ENCODE data around the gene MSI2. TPM values are rescaled to one million over a fixed set of nuclear protein-coding genes. Genes with fewer than 3 reads are reported as not detected.

The MSI2 gene
- total and polyA plus RNA-seq, 9 of the 15 experiments (the other 6 are each of a cell fraction or from before 2014, with no cell fraction given): 4.6 to 61.8 (median 42.4) TPM

- TF ChIP-seq FOXA3 (CRISPR knock-in tag; conservative IDR thresholded peaks at IDR 0.05 in 1 of 2, IDR thresholded peaks at IDR 0.05 in 1 of 2) (no peak), KAT2B (IDR thresholded peaks at IDR 0.05; ENCODE audit: low read depth, low read length) (no peak), ZBTB2 (IDR thresholded peaks at IDR 0.05) (no peak), POLR2A (conservative IDR thresholded peaks at IDR 0.05) (no peak), ZZZ3 (IDR thresholded peaks at IDR 0.05) (no peak)
Measured at GRCh38 chr17:57603546-57603945, 347.2 kb downstream of the MSI2 start (continued).

- peaks cover 0 to 4% of the 10 kb centered on the region in 2 experiments; a peak in 2 of 5 replicates for H3K4me1 ChIP-seq (replicated peaks in 1 of 2; ENCODE audit: control insufficient read depth in 2 of 2, insufficient read depth in 2 of 2, low read length in 2 of 2)
- 0 out of 2 replicates have a peak, but pooled peaks cover 3% of the 10 kb centered on the region for H4K20me1 ChIP-seq (replicated peaks; ENCODE audit: control insufficient read depth, insufficient read depth, low read length)
- intact Hi-C loops (cut with micrococcal nuclease): no loop called here
- ATAC-seq (no peak), DNase-seq (ENCODE audit: extremely low read depth in 1 of 4, low spot score in 3 of 4) (no peak), FAIRE-seq (no peak)
- WGBS (ENCODE audit: insufficient coverage, low coverage, missing lambda C conversion rate): 78% methylated on average over 5 of the region's 5 CpGs
- CTCF ChIA-PET (ENCODE audit: low intra/inter-chr PET ratio): no interaction called here
- no peaks in the 10 kb centered on the region for H3K9me3 ChIP-seq (replicated peaks; ENCODE audit: control insufficient read depth, insufficient read depth, low read depth, low read length)
- no peak overlapping the region for H3K27ac ChIP-seq (ENCODE audit: extremely low read depth, low read depth, low read length)
- no peak overlapping the region for H3K4me3 ChIP-seq
- H3K79me2 ChIP-seq (ENCODE audit: control insufficient read depth, insufficient read depth, low read length): no peaks in the 10 kb centered on the region
- no peak overlapping the region for H3K9ac ChIP-seq (ENCODE audit: insufficient read depth in 1 of 2, low read depth in 2 of 2, low read length in 2 of 2)
- no peaks in the 10 kb centered on the region for H3K27me3 ChIP-seq (ENCODE audit: control insufficient read depth in 2 of 2, insufficient read depth in 2 of 2, low read length in 2 of 2)
- peaks cover 10% of the 10 kb centered on the region; the same call in 2 of the 3 replicates for H3K36me3 ChIP-seq (ENCODE audit: control insufficient read depth, insufficient read depth, low read length)
- no TSS peak for BruUV-seq (replicated peaks)
- peaks cover 3% of the 10 kb centered on the region for H3K9me1 ChIP-seq (ENCODE audit: control insufficient read depth, insufficient read depth, low read length)
- no peak for TF ChIP-seq E2F1 (CRISPR knock-in tag; IDR thresholded peaks at IDR 0.05)
- TF ChIP-seq NFIC (IDR thresholded peaks at IDR 0.05): 0 out of 2 replicates have a peak, but pooled peaks have one; percentile 31
- peak; percentile 69 for TF ChIP-seq ZFP36 (IDR thresholded peaks at IDR 0.05; ENCODE audit: low read depth, low read length, partially characterized antibody)
- no peak for TF ChIP-seq SMARCB1 (IDR thresholded peaks at IDR 0.05; ENCODE audit: insufficient read length, low read depth)
- no peak overlapping the region for H3K4me2 ChIP-seq (ENCODE audit: insufficient read depth, low read length)
- POLR2A ChIA-PET: interaction anchor here (1.4 kb wide), 1 partner anchor 12 kb away, joined by 3 read pairs; no protein-coding TSS in a partner anchor
- no peak overlapping the region for H2AFZ ChIP-seq (ENCODE audit: low read depth, low read length)
- in situ Hi-C loops (cut with MboI): no loop called here
Measured at GRCh38 chr17:57603978-57604377, 347.7 kb downstream of the MSI2 start.

Measured in K562 (cell line).